OCI-LY3 (cell line): ENCODE results near the gene CCBE1.

Source experiments
- H2AFZ ChIP-seq: fragments of 200-600, 300-600 bp; shearing (Covaris generic); 2 replicates; pipeline ENCODE4 v1.6.0; 2014; ENCODE audit warnings: antibody characterized with exemption, low read depth, low read length
- H3K27ac ChIP-seq: fragments of 200-600, 300-600 bp; sonication (generic); 2 replicates; pipeline ENCODE4 v1.5.1; 2014; ENCODE audit warnings: mild to moderate bottlenecking, low read length, moderate library complexity, mixed read lengths
- H3K27me3 ChIP-seq: fragments of 200-600, 300-600 bp; sonication (generic); 2 replicates; pipeline ENCODE4 v1.6.1; 2014; ENCODE audit warnings: low read depth, low read length, mixed read lengths
- H3K36me3 ChIP-seq: fragments of 200-600, 300-600 bp; sonication (generic); replicated peaks from 2 replicates; pipeline ENCODE3; 2014; ENCODE audit warnings: low read depth, low read length, mixed read lengths
- H3K4me1 ChIP-seq: fragments of 300-600, 200-600 bp; sonication (generic); 2 replicates; pipeline ENCODE4 v1.6.1; 2014; ENCODE audit warnings: low read length, mixed read lengths
- H3K4me2 ChIP-seq: fragments of 200-600, 300-600 bp; sonication (generic); 2 replicates; pipeline ENCODE4 v1.6.1; 2014; ENCODE audit warnings: low read length, mixed read lengths
- H3K4me3 ChIP-seq: fragments of 300-600, 200-600 bp; sonication (generic); 2 replicates; pipeline ENCODE4 v1.5.1; 2014; ENCODE audit warnings: antibody characterized with exemption, mild to moderate bottlenecking, low read length, moderate library complexity
- H3K79me2 ChIP-seq: fragments of 300-600, 200-600 bp; shearing (Covaris generic); 2 replicates; pipeline ENCODE4 v1.6.1; 2014; ENCODE audit warnings: mild to moderate bottlenecking, low read length, mixed read lengths
- H3K9ac ChIP-seq: fragments of 300-600, 200-600 bp; shearing (Covaris generic); 2 replicates; pipeline ENCODE4 v1.6.0; 2014; ENCODE audit warnings: mild to moderate bottlenecking, low read length, moderate library complexity
- H3K9me3 ChIP-seq: fragments of 200-600, 300-600 bp; shearing (Covaris generic); 2 replicates; pipeline ENCODE4 v1.6.1; 2014; ENCODE audit warnings: low read length, mixed read lengths; ENCODE audit not compliant: insufficient read depth
- H4K20me1 ChIP-seq: fragments of 200-600, 300-600 bp; sonication (generic); 2 replicates; pipeline ENCODE4 v1.6.1; 2016; ENCODE audit warnings: low read length, mixed read lengths; ENCODE audit not compliant: insufficient read depth
- EZH2phosphoT487 ChIP-seq: fragments of 200-600 bp; shearing (Covaris generic); IDR thresholded peaks from 2 replicates; pipeline ENCODE4 v1.6.1; 2018; ENCODE audit warnings: antibody characterized with exemption, mixed run types, low read depth
- TF ChIP-seq, protein P1 (sequence below): fragments of 200-600, 300-600 bp; sonication (generic); IDR thresholded peaks from 2 replicates; pipeline ENCODE4 v1.5.1; 2014; ENCODE audit warnings: antibody characterized with exemption, low read length, low read depth

Gene CCBE1

DNA sequence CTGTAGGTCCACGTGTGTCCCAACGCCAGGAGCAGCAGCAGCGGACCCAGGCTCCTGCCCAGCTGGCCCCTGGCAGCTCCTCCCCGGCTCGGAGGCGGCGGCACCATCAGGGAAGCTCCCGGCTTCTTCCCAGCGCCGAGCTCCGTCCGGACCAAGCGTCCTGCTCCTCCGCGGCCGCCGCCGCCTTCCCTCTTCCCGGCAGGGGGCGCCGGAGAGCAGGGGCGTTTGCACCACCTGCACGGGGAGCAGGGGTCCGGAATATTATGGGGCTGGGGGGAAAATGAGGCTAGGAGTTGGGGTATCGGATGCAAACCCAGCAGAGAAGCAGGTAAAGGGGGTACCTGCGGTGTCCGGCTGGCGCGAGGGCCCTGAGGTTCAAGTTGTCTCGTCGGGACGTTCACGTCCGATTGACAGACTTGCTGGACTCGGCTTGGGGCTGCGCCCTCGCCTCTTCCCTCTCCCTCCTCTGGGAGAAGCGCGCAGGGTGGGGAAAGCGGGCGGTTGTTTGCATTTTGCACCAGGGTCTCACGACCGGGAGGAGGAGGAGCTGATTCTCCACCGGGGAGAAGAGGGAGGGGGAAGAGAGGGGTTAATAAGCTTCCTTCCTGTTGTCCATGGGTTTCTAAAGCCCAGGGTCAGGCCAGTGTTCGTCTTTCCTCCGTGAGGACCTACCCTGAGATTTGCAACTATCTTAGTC lies at the start of gene CCBE1:
Gene CCBE1 (minus strand): TSS at position 188 of the 697 bp plus-strand sequence.
- Histone ChIP-seq H3K4me2 (no peak within 1 kb of the TSS), H4K20me1 (no peaks in the 10 kb centered on the region), H3K4me3 (no peak within 1 kb of the TSS), H2AFZ (no peak within 1 kb of the TSS), H3K4me1 (no peaks in the 10 kb centered on the region), H3K79me2 (no peaks in the 10 kb centered on the region), H3K36me3 (no peaks in the 10 kb centered on the region), H3K9ac (no peak within 1 kb of the TSS), H3K27me3 (peaks cover 28% of the 10 kb centered on the region), H3K9me3 (no peaks in the 10 kb centered on the region), H3K27ac (no peak within 1 kb of the TSS)
- TF ChIP-seq, protein P1, sequence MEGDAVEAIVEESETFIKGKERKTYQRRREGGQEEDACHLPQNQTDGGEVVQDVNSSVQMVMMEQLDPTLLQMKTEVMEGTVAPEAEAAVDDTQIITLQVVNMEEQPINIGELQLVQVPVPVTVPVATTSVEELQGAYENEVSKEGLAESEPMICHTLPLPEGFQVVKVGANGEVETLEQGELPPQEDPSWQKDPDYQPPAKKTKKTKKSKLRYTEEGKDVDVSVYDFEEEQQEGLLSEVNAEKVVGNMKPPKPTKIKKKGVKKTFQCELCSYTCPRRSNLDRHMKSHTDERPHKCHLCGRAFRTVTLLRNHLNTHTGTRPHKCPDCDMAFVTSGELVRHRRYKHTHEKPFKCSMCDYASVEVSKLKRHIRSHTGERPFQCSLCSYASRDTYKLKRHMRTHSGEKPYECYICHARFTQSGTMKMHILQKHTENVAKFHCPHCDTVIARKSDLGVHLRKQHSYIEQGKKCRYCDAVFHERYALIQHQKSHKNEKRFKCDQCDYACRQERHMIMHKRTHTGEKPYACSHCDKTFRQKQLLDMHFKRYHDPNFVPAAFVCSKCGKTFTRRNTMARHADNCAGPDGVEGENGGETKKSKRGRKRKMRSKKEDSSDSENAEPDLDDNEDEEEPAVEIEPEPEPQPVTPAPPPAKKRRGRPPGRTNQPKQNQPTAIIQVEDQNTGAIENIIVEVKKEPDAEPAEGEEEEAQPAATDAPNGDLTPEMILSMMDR, result no peak; the same call in 1 of the 2 replicates
- TF ChIP-seq EZH2phosphoT487, result no peak

GRCh38 chr18:59744271-59744721 lies 47.1 kb upstream of the CCBE1 start:
- TF ChIP-seq, protein P1, result no peak
- no peak for TF ChIP-seq EZH2phosphoT487
- no peak overlapping the region for H3K4me3 ChIP-seq
- no peak overlapping the region for H3K27ac ChIP-seq
- no peaks in the 10 kb centered on the region for H3K36me3 ChIP-seq
- no peak overlapping the region for H3K9ac ChIP-seq
- H4K20me1 ChIP-seq, result no peaks in the 10 kb centered on the region
- peaks cover 63% of the 10 kb centered on the region for H3K27me3 ChIP-seq
- H3K4me1 ChIP-seq, result no peaks in the 10 kb centered on the region
- H2AFZ ChIP-seq, result no peak overlapping the region
- no peaks in the 10 kb centered on the region for H3K9me3 ChIP-seq
- H3K79me2 ChIP-seq, result no peaks in the 10 kb centered on the region
- no peak overlapping the region for H3K4me2 ChIP-seq

DNA sequence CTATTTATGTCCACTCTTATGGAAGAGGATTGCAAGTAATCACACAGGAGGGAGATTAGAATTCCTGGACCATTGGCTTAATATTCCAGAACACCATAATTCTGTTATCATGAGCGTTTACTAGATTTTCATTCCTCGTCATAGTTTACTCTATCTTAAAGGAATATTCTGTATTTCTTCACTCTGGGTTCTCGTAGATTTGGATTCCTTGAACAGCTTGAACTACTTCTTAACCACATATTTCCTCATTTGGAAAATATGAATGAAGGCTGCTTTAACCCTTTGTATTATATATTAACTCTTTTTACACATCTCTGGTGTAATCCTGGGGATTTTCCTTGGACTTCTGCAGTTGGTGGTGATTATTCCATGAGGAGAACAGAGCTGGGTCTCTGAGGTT lies 46.3 kb upstream of the CCBE1 start:
- Histone ChIP-seq H3K4me2 (no peak overlapping the region), H2AFZ (no peak overlapping the region), H3K27ac (no peak overlapping the region), H3K9me3 (no peaks in the 10 kb centered on the region), H3K9ac (no peak overlapping the region), H3K4me3 (no peak overlapping the region), H4K20me1 (no peaks in the 10 kb centered on the region), H3K4me1 (no peaks in the 10 kb centered on the region), H3K79me2 (no peaks in the 10 kb centered on the region), H3K27me3 (peaks cover 55% of the 10 kb centered on the region), H3K36me3 (no peaks in the 10 kb centered on the region)
- TF ChIP-seq EZH2phosphoT487, result no peak

GRCh38 chr18:59742325-59743111 lies 45.3 kb upstream of the CCBE1 start:
- Histone ChIP-seq H3K4me1 (no peaks in the 10 kb centered on the region), H3K4me3 (no peak overlapping the region), H3K27ac (no peak overlapping the region), H3K79me2 (no peaks in the 10 kb centered on the region), H3K4me2 (no peak overlapping the region), H3K36me3 (no peaks in the 10 kb centered on the region), H3K27me3 (peaks cover 47% of the 10 kb centered on the region), H4K20me1 (no peaks in the 10 kb centered on the region), H3K9me3 (no peaks in the 10 kb centered on the region), H2AFZ (no peak overlapping the region), H3K9ac (no peak overlapping the region)
- TF ChIP-seq EZH2phosphoT487, result no peak
- TF ChIP-seq, protein P1, result no peak
